HTR-8/SVneo (cell line): ENCODE results near the gene OR9A4.
"Not testable (repeated sequence)": the region's sequence is repeated elsewhere in the genome, so short reads cannot be mapped to it uniquely, and the experiment has no call there.

ENCODE experiments used
- DNase-seq: peaks from one replicate; pipeline ENCODE4 v3.0.0; 2011; ENCODE audit warnings: low spot score, mixed read lengths; ENCODE audit not compliant: insufficient read length
- FAIRE-seq: peaks from 2 replicates; lab custom pipeline; 2011; peaks lifted over from hg19 to GRCh38; lab: Jason Lieb, UNC

The OR9A4 gene

GRCh38 chr7:141916099-141916498 is at the start of gene OR9A4:
TSS of gene OR9A4 (plus strand) at chr7:141916399. CDS start at chr7:141918876, 2,477 bp downstream.
- no peak for FAIRE-seq

DNA sequence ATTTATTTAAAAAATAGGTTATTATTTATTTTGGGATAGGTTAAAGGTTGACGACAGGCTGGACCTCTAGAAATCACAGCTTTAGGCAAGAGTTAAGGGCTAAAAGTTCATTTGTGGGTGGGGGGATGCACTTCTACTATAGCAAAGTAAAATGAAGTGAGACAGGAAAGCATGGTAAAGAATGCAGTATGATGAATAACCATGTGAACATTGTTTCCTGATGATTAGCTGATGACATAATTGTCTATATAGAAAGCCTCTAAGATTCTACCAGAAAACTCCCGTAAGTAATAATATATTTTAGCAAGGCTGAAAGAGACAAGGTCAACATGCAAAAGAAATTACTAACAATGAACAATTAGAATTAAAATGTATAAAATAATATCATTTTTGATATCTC is 49.2 kb upstream of the OR9A4 start:
- FAIRE-seq, result no peak
- no peak for DNase-seq

More at GRCh38 chr7:141916099-141916498, at the start of gene OR9A4:
- no peak for DNase-seq

DNA sequence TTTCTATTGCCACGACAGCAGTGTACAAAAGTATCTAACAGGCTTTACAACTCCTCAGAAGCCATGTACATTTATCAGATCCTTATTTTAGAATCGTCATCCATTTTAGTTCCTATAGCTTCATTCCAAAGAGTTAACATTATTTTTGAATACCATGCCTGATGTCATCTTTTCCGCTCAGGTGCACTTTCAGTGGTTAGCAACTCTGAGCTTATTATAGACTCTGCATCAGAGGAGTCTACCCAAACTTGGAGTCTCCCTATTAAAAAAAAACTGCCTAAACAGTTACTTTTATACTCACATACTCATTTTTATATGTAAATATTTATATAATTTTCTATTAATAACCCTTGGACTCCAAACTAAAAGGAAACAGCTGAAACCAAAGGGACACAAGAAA is 43.3 kb upstream of the OR9A4 start:
- DNase-seq (no peak), FAIRE-seq (no peak)

- no peak for FAIRE-seq
- no peak for DNase-seq
Observed at GRCh38 chr7:141874787-141875186, 41.4 kb upstream of the OR9A4 start.

GRCh38 chr7:141875453-141875852 is 40.7 kb upstream of the OR9A4 start:
- DNase-seq, result no peak
- FAIRE-seq, result no peak

DNA sequence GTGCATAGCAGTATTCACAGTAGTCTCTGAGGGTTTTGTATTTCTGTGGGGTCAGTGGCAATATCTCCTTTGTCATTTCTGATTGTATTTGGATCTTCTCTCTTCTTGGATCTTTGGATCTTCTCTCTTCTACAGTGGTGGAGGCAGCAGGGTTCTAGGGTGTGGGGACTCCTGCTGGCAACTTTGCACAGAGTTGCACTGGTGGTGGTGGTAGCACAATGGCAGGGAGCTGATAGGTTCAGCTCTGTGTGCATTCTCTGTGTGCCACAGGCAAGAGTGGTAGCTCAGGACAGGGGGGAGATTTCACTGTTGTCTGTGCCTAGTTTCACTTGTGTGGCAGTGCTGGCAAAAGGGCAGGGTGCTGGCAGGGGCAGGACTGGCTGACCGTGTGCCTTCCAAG is 39.8 kb upstream of the OR9A4 start:
- no peak for DNase-seq

GRCh38 chr7:141877365-141877764 is 38.8 kb upstream of the OR9A4 start:
- FAIRE-seq (no peak), DNase-seq (no peak)

More for the DNA sequence above, 39.8 kb upstream of the OR9A4 start:
- no peak for FAIRE-seq

DNA sequence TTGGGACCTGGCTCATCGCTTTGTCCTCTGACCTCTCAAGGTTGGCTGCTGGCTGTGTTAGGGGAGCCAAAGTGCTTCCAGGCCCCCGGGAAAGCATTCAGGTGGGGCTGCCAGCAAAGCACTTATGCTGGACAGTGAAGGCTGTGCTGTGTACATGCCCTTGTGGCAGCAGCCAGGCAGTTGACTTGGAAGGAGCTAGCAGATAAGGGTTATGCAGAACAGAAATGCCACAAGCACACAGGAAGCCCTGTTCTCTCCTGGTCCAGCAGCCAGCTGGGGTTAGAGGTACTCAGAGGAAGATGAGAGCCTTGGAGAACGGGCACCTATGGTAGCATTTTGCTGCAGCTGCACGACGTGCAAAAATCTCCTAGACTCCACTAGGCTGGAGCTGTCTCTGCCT is 35.2 kb upstream of the OR9A4 start:
- FAIRE-seq (no peak), DNase-seq (no peak)

DNA sequence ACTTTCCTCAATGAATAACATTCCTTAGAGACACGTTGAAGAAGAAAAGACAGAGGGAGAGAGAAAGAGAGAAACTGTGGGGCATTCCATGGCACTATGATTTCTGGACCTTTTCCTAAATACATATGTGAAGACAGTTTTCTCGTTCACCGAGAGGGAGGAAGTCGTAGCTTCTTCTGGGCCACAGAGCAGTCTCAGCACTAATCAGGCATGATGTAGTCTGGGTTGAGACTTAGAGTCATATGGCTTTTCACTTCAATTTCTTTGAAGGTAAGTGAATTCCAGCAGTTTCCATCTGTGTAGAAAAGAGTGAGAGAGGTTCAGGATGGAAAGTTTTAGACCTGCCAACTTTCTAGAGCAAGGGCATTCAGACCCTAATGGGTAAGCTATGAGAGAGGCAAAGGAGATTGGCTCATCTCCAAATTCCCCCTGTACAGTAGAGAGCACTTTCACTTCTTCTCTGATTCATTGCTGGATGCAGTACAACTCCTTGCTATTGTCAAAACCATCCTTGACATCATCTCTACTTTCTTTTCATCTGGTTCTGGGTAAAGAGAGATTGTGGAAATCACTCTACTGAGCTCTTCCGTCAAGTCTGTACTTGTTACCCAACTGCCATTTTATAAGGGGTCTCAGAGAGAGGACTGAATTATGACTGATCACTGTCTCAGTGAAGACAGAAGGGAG is 31.5 kb upstream of the OR9A4 start:
- DNase-seq, result no peak
- FAIRE-seq, result no peak

DNA sequence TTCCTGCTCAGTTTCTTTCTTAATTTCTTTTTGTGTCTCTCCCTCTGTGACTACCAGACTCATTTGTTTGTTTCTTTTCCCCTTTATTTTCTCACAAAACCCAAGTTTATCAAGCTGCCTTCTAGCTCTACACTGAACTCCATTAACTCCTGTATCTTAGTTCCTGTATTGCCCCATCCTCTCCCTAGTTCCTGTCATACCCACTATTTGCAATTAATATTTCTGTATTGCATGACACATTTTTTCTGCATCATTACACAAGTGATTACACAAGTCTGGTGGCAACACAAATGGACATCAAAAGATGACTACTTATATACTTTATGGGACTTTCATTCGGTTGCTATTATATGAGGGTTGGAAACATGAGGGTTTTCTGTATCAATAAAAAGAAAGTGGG is 26.9 kb upstream of the OR9A4 start:
- DNase-seq (no peak), FAIRE-seq (no peak)

DNA sequence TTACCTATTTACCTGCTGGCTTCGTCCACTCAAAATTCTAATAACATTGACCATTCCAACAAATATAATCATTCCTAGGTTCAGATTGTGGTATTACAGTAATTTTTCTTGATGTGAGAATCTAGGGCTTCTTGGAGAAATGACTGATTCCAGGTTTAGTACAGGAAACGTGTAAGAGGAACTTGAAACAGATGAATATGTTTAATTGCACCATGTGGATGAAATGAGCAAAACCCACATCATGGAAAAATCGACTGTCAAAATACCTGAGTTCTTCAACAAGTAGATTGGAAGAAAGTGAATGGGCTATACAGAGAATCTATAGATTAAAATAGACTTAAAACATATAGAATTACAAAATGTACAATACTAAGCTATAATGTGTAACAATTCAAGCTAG is 24.9 kb upstream of the OR9A4 start:
- DNase-seq (no peak), FAIRE-seq (no peak)

GRCh38 chr7:141899366-141899765 is 16.8 kb upstream of the OR9A4 start:
- FAIRE-seq, result not testable (repeated sequence)

DNA sequence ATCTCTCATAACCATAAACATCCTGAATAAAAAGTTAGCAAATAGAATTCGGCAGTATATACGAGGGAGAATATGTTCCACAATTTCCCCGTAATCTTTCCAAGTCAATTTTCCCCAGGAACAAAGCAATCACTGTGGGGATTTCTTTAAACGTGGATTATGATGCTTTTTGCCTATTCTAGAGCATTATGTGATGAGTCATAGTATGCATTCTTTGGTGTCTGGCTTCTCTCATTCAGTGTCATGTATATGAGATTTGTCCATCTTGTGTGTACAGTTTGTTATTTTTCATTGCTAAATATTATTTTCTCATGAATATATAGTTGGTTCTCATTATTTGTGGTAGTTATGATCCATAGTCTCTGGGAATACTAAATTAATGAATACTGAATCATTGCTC is 9.9 kb upstream of the OR9A4 start:
- FAIRE-seq (no peak), DNase-seq (no peak)

More at GRCh38 chr7:141899366-141899765, 16.8 kb upstream of the OR9A4 start:
- DNase-seq, result not testable (repeated sequence)

GRCh38 chr7:141911391-141911790 is 4.8 kb upstream of the OR9A4 start:
- FAIRE-seq (no peak), DNase-seq (no peak)

GRCh38 chr7:141915565-141915964 is 634 bp upstream of the OR9A4 start:
- FAIRE-seq (no peak), DNase-seq (no peak)

- FAIRE-seq, result no peak
- DNase-seq, result no peak
Observed at GRCh38 chr7:141920281-141920680, 4.1 kb downstream of the OR9A4 start.

GRCh38 chr7:141928146-141928844 is 12.1 kb downstream of the OR9A4 start:
- no peak for FAIRE-seq
- DNase-seq, result no peak

DNA sequence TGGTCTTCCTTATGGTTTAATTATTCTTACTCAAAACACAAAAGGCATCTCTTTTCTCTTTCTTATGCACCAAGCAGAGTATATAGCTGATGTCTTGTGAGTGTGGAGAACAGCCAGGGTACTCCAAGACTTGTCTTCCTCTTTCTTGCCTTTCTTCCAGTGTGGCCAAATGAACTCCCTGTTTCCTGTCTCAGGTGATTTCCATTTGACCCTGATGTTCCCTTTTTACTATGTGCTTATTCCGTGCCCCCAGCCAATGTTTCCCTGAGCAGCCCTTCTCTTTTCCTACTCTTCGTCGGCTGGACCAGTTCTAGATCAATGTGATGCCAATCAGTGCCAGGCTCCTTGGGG is 12.6 kb downstream of the OR9A4 start:
- no peak for FAIRE-seq

DNA sequence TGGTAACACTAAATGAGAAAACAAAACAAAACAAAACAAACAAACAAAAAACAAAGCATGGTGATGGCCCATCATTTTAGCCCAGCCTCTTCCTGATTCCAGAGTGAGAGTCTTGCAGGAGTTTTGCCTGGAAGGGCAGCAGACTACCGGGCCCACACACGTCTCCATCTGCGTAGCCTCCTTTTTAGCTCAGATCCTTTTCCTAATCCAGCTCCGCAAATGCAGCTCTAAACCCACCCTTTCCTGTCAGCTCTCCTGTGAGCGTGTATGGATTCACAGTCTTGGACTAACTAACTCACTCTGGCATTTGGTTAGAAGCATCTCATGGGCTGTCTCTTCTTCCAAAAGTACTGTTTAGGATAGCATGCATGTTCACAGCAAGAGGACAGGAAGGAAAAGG is 14.0 kb downstream of the OR9A4 start:
- FAIRE-seq (no peak), DNase-seq (no peak)

More for the DNA sequence above, 12.6 kb downstream of the OR9A4 start:
- no peak for DNase-seq

- no peak for FAIRE-seq
- no peak for DNase-seq
Observed at GRCh38 chr7:141941075-141941474, 24.9 kb downstream of the OR9A4 start.

GRCh38 chr7:141943846-141944245 is 27.6 kb downstream of the OR9A4 start:
- FAIRE-seq (no peak), DNase-seq (no peak)

GRCh38 chr7:141944811-141945210 is 28.6 kb downstream of the OR9A4 start:
- no peak for FAIRE-seq
- no peak for DNase-seq
